HG02678 (cell line): ENCODE measurements around the gene KCNA2.

Experiments used
- ATAC-seq: cut with Tn5 transposase; IDR thresholded peaks from one replicate; pipeline ENCODE4 v1.9.1; 2021; ENCODE audit warnings: mild to moderate bottlenecking, moderate library complexity; ENCODE audit not compliant: unreplicated experiment

Gene KCNA2

GRCh38 chr1:110605901-110606656 is at the start of gene KCNA2:
TSS of gene KCNA2 (minus strand) at chr1:110606358. CDS start at chr1:110604782, 1,576 bp downstream.
- ATAC-seq, result no peak

GRCh38 chr1:110650609-110651008 is 44.5 kb upstream of the KCNA2 start:
- ATAC-seq, result no peak

GRCh38 chr1:110648417-110648816 is 42.3 kb upstream of the KCNA2 start:
- no peak for ATAC-seq

GRCh38 chr1:110647254-110647891 is 41.2 kb upstream of the KCNA2 start:
- no peak for ATAC-seq

GRCh38 chr1:110645821-110646735 is 39.9 kb upstream of the KCNA2 start:
- ATAC-seq, result no peak

GRCh38 chr1:110645211-110645610 is 39.1 kb upstream of the KCNA2 start:
- no peak for ATAC-seq

GRCh38 chr1:110643879-110644472 is 37.8 kb upstream of the KCNA2 start:
- no peak for ATAC-seq

- no peak for ATAC-seq
Observed at GRCh38 chr1:110639724-110640386, 33.7 kb upstream of the KCNA2 start.

- no peak for ATAC-seq
Observed at GRCh38 chr1:110638556-110638955, 32.4 kb upstream of the KCNA2 start.

GRCh38 chr1:110638058-110638457 is 31.9 kb upstream of the KCNA2 start:
- no peak for ATAC-seq

- ATAC-seq, result no peak
Observed at GRCh38 chr1:110637475-110637874, 31.3 kb upstream of the KCNA2 start.

- no peak for ATAC-seq
Observed at GRCh38 chr1:110636149-110636935, 30.2 kb upstream of the KCNA2 start.

- no peak for ATAC-seq
Observed at GRCh38 chr1:110635434-110635833, 29.3 kb upstream of the KCNA2 start.

GRCh38 chr1:110634455-110635311 is 28.5 kb upstream of the KCNA2 start:
- ATAC-seq, result peak; percentile 67

GRCh38 chr1:110634086-110634454 is 27.9 kb upstream of the KCNA2 start:
- ATAC-seq, result no peak

- ATAC-seq, result no peak
Observed at GRCh38 chr1:110633646-110634030, 27.5 kb upstream of the KCNA2 start.

GRCh38 chr1:110631836-110632620 is 25.9 kb upstream of the KCNA2 start:
- ATAC-seq, result no peak
